ENCODE data around the gene TRMT10C. TPM values are rescaled to one million over a fixed set of nuclear protein-coding genes. Genes with fewer than 3 reads are reported as not detected.
"Not testable (repeated sequence)": the region's sequence is repeated elsewhere in the genome, so short reads cannot be mapped to it uniquely, and the experiment has no call there.

TRMT10C gene
- total RNA-seq, 1 donor from 2014 or later: 31.9 TPM

DNA sequence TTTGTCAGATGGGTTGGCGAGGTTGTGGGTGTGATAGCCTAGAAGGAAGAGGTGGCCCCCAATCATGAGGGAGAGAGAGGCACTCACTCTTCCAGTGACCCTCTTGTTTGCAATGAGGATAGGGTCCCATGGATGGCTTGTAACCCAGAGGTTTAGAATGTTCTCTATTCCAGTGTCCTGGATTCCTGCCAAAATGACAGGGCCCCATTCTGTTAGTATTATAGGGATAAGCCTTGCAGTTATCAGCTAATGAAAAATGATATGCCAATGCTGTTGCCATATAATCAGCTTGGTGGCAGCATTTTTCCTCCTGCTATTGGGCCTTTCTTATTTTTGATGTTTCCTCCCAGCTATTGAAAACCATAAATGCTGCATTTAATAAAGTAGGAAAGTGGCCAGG, 25.4 kb upstream of the TRMT10C start:
- H3K27me3 Mint-ChIP-seq: peaks cover 29% of the 10 kb centered on the region

DNA sequence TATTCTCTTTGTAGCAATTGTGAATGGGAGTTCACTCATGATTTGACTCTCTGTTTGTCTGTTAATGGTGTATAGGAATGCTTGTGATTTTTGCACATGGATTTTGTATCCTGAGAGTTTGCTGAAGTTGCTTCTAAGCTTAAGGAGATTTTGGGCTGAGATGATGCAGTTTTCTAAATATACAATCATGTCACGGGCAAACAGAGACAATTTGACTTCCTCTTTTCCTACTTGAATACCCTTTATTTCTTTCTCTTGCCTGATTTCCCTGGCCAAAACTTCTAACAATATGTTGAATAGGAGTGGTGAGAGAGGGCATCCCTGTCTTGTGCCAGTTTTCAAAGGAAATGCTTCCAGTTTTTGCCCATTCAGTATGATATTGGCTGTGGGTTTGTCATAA, 24.7 kb upstream of the TRMT10C start:
- H3K9me3 Mint-ChIP-seq; H3K4me1 Mint-ChIP-seq (ENCODE audit: unreplicated experiment); H3K27ac Mint-ChIP-seq; DNase-seq (ENCODE audit: extremely low spot score, unreplicated experiment); H3K4me3 Mint-ChIP-seq; H3K36me3 Mint-ChIP-seq: not testable (repeated sequence)
- peaks cover 29% of the 10 kb centered on the region for H3K27me3 Mint-ChIP-seq

More for the DNA sequence above, 25.4 kb upstream of the TRMT10C start:
- TF ChIP-seq, protein P1, sequence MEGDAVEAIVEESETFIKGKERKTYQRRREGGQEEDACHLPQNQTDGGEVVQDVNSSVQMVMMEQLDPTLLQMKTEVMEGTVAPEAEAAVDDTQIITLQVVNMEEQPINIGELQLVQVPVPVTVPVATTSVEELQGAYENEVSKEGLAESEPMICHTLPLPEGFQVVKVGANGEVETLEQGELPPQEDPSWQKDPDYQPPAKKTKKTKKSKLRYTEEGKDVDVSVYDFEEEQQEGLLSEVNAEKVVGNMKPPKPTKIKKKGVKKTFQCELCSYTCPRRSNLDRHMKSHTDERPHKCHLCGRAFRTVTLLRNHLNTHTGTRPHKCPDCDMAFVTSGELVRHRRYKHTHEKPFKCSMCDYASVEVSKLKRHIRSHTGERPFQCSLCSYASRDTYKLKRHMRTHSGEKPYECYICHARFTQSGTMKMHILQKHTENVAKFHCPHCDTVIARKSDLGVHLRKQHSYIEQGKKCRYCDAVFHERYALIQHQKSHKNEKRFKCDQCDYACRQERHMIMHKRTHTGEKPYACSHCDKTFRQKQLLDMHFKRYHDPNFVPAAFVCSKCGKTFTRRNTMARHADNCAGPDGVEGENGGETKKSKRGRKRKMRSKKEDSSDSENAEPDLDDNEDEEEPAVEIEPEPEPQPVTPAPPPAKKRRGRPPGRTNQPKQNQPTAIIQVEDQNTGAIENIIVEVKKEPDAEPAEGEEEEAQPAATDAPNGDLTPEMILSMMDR (conservative IDR thresholded peaks at IDR 0.05): no peak
- Mint-ChIP-seq H3K4me1 (ENCODE audit: unreplicated experiment) (peaks cover 4% of the 10 kb centered on the region), H3K27ac (no peak overlapping the region), H3K36me3 (no peaks in the 10 kb centered on the region), H3K4me3 (no peak overlapping the region), H3K9me3 (peaks cover 3% of the 10 kb centered on the region)
- DNase-seq (ENCODE audit: extremely low spot score, unreplicated experiment): no peak

DNA sequence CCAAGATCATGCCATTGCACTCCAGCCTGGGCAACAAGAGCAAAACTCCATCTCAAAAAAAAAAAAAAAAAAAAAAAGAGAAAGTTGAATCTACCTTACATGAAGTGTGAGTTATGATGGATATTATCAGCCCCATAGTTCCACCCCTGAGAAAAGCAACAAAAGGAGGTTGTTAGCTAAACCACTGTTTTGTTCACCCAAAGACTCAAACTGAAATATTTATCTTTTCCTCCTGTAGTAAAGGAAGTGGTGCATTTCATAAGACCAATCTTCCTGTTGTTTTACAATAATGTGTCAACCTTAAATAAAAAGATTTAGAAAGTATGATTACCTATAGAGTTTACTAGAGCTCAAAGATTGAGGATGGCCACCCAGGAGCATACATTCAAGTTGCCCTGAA, 18.7 kb upstream of the TRMT10C start:
- Mint-ChIP-seq H3K4me1 (ENCODE audit: unreplicated experiment) (no peaks in the 10 kb centered on the region), H3K36me3 (no peaks in the 10 kb centered on the region), H3K27ac (no peak overlapping the region), H3K27me3 (peaks cover 20% of the 10 kb centered on the region), H3K9me3 (no peaks in the 10 kb centered on the region), H3K4me3 (no peak overlapping the region)
- no peak for DNase-seq (ENCODE audit: extremely low spot score, unreplicated experiment)
- TF ChIP-seq, protein P1 (conservative IDR thresholded peaks at IDR 0.05): no peak

DNA sequence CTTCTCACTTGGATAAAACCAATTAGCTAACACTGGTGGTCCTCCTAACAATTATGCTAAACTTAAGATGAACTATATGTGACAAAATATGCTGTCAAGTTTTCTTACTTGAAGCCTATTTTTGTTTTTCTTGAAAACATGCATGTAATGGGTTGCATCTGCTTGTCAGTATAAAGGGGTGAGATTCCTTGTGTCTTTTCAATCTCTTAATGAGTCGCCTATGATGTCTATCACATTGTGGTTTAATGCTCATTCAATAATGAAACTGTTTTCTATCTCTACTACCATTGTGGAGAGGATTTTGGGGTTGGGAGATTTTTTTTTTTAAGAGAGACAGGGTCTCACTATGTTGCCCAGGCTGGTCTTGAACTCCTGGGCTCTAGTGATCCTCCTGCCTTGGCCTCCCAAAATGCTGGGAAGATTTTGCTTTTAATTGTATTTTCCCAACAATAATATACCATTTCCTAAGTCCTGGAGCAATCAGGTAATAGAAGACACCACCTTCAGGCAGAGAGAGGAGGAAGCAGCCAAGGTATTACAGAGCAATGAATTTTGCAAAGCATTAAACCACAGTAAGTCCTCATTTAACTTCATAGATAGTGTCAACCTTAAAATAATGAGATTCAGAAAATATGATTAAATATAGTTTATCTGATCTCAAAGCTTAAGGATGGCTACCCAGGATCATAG, 17.4 kb upstream of the TRMT10C start:
- H3K9me3 Mint-ChIP-seq: no peaks in the 10 kb centered on the region
- no peak overlapping the region for H3K27ac Mint-ChIP-seq
- no peaks in the 10 kb centered on the region for H3K36me3 Mint-ChIP-seq
- H3K27me3 Mint-ChIP-seq: peaks cover 10% of the 10 kb centered on the region
- H3K4me3 Mint-ChIP-seq: no peak overlapping the region
- TF ChIP-seq, protein P1 (conservative IDR thresholded peaks at IDR 0.05): peak; percentile 18
- no peak for DNase-seq (ENCODE audit: extremely low spot score, unreplicated experiment)
- no peaks in the 10 kb centered on the region for H3K4me1 Mint-ChIP-seq (ENCODE audit: unreplicated experiment)

DNA sequence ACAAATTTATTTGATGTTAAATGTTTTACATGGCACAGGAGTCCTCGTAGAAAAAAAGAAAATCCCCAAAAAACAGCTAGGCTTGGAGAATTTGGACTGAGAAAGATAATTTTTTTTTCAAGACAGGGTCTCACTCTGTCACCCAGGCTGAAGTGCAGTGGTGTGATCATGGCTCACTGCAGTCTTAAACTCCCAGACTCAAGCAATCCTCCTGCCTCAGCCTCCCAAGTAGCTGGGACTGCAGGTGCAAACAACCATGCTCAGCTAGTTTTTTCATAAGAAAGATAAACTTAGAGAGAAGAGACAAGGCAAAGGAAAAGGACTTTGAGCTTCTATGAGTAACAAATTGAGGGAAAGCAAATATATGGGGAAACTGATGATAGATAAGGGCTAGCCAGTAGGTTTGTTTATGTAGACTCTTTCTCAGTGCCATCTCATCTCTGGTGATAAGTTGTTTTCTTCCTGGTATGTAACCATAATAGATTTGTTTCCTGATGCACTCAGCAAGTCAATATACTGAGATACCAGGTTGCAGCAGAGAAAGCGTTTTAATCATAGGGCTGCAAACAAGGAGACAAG, 13.1 kb upstream of the TRMT10C start:
- H3K27ac Mint-ChIP-seq: no peak overlapping the region
- no peaks in the 10 kb centered on the region for H3K4me1 Mint-ChIP-seq (ENCODE audit: unreplicated experiment)
- no peak for DNase-seq (ENCODE audit: extremely low spot score, unreplicated experiment)
- TF ChIP-seq, protein P1 (conservative IDR thresholded peaks at IDR 0.05): no peak
- no peaks in the 10 kb centered on the region for H3K9me3 Mint-ChIP-seq
- peaks cover 6% of the 10 kb centered on the region for H3K27me3 Mint-ChIP-seq
- H3K4me3 Mint-ChIP-seq: no peak overlapping the region
- no peaks in the 10 kb centered on the region for H3K36me3 Mint-ChIP-seq

DNA sequence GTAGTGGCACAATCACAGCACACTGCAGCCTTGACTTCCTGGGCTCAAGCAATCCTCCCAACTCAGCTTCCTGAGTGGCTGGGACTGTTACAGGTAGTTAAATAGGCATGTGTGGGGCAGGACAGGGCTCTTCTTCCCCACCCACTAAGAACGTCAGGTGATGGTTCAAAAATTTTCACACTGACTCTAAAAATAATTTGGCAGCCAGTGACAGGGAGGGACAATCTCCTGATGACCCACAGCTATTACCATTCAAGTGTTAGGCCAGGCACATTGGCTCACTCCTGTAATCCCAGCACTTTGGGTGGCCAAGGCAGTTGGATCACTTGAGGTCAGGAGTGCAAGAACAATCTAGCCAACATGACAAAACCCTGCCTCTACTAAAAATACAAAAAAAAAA, 12.2 kb upstream of the TRMT10C start:
- DNase-seq (ENCODE audit: extremely low spot score, unreplicated experiment): no peak
- Mint-ChIP-seq H3K27me3 (peaks cover 6% of the 10 kb centered on the region), H3K4me1 (ENCODE audit: unreplicated experiment) (no peaks in the 10 kb centered on the region), H3K4me3 (no peak overlapping the region), H3K36me3 (no peaks in the 10 kb centered on the region), H3K27ac (no peak overlapping the region), H3K9me3 (no peaks in the 10 kb centered on the region)
- TF ChIP-seq, protein P1 (conservative IDR thresholded peaks at IDR 0.05): no peak

DNA sequence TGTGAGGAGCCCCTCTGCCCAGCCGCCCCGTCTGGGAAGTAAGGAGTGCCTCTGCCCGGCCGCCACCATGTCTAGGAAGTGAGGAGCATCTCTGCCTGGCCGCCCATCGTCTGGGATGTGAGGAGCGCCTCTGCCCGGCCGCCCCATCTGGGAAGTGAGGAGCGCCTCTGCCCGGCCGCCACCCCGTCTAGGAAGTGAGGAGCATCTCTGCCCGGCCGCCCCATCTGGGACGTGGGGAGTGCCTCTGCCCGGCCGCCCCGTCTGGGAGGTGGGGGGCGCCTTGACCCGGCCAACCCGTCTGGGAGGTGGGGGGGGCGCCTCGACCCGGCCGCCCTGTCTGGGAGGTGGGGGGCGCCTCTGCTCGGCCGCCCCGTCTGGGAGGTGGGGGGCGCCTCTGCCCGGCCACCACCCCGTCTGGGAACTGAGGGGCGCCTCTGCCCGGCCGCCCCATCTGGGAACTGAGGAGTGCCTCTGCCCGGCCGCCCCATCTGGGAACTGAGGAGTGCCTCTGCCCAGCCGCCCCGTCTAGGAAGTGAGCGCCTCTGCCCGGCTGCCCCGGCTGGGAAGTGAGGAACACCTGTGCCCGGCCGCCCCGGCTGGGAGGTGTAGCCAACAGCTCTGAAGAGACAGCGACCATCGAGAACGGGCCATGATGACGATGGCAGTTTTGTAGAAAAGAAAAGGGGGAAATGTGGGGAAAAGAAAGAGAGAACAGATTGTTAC, 10.1 kb upstream of the TRMT10C start:
- not testable (repeated sequence) for H3K4me3 Mint-ChIP-seq; H3K36me3 Mint-ChIP-seq; H3K9me3 Mint-ChIP-seq; H3K4me1 Mint-ChIP-seq (ENCODE audit: unreplicated experiment); H3K27ac Mint-ChIP-seq; DNase-seq (ENCODE audit: extremely low spot score, unreplicated experiment)
- peaks cover 17% of the 10 kb centered on the region for H3K27me3 Mint-ChIP-seq

DNA sequence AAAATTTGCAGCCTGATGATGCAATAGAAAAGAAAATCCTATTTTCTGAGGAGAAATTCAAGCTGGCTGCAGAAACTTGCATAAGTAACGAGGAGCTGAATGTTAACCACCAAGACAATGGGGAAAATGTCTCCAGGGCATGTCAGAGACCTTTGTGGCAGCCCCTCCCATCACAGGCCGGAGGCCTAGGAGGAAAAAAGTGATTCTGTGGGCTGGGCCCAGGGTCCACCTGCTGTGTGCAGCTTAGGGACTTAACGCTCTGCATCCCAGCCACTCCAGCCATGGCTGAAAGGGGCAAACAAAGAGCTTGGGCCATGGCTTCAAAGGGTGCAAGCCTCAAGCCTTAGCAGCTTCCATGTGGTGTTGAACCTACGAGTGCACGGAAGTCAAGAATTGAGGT, 8.3 kb upstream of the TRMT10C start:
- H3K9me3 Mint-ChIP-seq; H3K27ac Mint-ChIP-seq; H3K36me3 Mint-ChIP-seq; H3K4me3 Mint-ChIP-seq; H3K4me1 Mint-ChIP-seq (ENCODE audit: unreplicated experiment); DNase-seq (ENCODE audit: extremely low spot score, unreplicated experiment): not testable (repeated sequence)
- peaks cover 13% of the 10 kb centered on the region for H3K27me3 Mint-ChIP-seq
